Suppressor macrophage treated with lipopolysaccharide for 4 hours (primary cell): ENCODE data around the gene RMND5B.
"Not testable (repeated sequence)": the region's sequence is repeated elsewhere in the genome, so short reads cannot be mapped to it uniquely, and the experiment has no call there.

Experiments used
- DNase-seq: peaks from one replicate; pipeline ENCODE4 v3.0.0-alpha.2; 2020

The RMND5B gene, protein sequence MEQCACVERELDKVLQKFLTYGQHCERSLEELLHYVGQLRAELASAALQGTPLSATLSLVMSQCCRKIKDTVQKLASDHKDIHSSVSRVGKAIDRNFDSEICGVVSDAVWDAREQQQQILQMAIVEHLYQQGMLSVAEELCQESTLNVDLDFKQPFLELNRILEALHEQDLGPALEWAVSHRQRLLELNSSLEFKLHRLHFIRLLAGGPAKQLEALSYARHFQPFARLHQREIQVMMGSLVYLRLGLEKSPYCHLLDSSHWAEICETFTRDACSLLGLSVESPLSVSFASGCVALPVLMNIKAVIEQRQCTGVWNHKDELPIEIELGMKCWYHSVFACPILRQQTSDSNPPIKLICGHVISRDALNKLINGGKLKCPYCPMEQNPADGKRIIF

DNA sequence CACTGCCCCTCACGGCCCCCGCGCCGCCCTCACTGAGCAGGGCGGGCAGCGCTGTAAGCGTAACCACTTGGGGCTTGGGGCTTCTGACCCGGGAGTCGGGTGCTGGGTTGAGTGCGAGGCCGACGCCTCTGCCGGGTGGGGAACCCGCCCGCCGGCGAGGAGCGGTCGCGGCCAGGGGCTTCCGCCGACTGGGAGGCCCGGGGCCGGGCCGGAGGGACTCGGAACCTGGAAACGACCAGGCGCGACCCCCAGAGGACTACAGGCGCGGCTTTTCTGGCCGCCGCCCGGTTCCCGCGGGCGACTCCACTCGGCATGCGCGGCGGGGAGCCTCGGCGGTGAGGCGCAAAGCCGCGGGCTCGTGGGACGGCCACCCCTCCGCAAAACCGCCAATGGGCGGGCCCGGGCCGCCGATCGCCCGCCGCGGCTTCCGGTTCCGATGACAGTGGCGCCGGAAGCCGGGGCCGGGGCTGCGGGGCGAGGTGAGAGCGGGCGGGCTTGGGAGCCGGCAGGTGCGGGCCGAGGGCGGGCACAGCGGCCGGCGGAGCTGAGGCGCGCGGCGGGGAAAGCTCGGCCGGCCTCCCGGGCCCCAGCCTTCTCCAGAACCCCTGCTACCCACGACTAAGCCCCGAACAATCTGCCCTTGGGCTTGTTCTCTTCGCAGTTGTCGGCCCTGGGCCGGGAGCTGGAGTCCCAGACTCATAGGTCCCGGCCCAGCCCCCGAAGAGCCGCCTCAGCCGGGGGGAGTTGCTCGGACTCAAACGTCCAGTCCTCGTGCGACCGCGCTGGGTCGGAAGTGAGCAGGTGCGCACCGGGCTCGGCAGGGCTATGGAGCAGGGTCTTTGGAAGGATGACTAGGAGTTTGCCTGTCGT, at the start of gene RMND5B:
RMND5B (plus strand) TSS at position 439 of the 870 bp plus-strand sequence. CDS start 7,106 bp downstream, outside the sequence.
- peak; percentile 88 for DNase-seq

GRCh38 chr5:178081571-178082243, 49.1 kb upstream of the RMND5B start:
- no peak for DNase-seq

DNA sequence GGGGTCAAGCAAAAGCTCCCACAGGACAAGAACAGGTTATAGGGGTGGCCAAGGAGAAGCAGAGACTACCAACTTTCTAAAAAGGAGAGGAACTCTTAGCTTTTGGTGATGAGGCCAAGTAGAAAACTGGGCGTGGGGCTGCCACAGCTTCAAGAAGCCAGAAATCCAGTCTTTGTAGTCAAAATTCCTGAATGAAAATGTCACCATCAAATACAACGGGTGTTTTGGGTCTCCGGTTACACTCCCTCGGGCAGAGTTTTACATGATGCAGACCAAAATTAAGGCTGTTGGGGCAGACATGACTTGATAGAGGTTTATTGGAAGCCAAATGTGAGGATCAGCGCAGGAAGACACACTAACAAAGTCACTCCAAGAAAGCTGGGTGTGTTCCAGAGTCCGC, 46.9 kb upstream of the RMND5B start:
- no peak for DNase-seq

DNA sequence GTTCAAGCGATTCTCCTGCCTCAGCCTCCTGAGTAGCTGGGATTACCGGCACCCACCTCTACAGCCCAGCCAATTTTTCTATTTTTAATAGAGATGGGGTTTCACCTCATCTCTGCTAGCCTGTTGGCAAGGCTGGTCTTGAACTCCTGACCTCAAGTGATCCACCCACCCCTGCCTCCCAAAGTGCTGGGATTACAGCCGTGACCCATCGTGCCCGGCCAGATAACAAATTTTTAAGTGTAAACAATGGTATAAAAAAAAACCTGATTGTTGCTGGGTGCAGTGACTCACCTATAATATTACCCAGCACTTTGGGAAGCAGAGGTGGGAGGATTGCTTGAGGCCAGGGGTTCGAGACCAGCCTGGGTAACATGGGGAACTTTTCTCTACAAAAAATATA, 45.5 kb upstream of the RMND5B start:
- no peak for DNase-seq

- no peak for DNase-seq
Measured at GRCh38 chr5:178086266-178086665, 44.5 kb upstream of the RMND5B start.

GRCh38 chr5:178087199-178087598, 43.6 kb upstream of the RMND5B start:
- not testable (repeated sequence) for DNase-seq

DNA sequence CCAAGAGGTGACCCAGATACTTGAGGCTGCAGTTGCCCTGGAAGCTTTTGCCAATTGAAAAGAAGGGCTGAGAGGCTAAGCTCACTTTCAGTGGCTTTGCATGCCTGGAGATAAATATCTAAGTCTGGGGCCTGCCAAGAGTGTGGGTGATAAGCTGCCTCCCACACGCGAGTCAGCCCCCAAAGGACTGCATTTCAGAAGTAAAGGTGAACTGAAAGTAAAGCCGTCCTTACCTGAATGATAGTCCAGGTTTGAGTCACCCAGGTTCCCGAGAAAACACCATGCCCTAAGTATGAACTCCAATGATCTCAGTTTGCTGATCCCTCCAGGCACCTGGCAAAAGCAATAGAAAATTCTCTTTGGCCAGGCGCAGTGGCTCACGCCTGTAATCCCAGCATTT, 40.0 kb upstream of the RMND5B start:
- no peak for DNase-seq

- no peak for DNase-seq
Measured at GRCh38 chr5:178093134-178093533, 37.7 kb upstream of the RMND5B start.

DNA sequence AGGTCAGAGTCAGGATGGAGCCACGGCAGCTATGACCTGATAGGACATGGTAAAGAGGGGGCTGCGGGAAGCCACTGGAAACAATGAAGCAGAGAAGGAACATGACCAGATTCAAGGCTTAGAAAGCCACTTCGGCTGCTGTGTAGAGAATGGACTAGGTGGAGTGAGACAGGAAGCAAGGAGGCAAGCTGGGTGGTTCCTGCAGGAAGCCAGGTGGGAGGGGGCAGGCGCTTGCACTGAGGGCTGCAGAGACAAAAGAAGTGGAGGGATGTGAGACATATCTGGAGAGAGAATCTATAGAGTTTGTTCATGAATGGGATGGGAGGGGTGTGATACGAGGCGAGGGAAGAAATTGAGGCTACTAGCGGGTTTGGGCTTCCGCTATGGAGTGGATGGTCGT, 36.5 kb upstream of the RMND5B start:
- DNase-seq: no peak

- DNase-seq: no peak
Measured at GRCh38 chr5:178098685-178099084, 32.1 kb upstream of the RMND5B start.

GRCh38 chr5:178103612-178104011, 27.2 kb upstream of the RMND5B start:
- no peak for DNase-seq

DNA sequence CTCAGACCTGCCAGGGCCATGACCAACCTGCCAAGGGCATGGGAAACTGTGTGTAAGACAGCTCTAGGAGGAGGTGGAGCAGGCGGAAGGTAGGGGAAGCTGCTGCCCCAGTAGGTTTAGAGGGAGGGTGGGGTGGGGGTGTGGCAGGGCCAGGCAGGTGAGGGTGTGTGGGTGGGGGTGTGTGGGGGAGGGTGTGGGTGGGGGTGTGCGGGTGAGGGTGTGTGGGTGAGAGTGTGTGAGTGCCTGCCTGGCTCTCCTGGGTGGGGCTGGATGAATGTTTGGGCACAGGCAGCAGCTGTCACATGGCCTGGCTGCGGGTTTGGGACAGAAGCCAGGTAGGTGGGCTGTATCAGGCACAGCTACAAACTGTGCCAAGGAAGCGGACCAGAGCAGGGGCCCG, 26.3 kb upstream of the RMND5B start:
- DNase-seq: no peak

DNA sequence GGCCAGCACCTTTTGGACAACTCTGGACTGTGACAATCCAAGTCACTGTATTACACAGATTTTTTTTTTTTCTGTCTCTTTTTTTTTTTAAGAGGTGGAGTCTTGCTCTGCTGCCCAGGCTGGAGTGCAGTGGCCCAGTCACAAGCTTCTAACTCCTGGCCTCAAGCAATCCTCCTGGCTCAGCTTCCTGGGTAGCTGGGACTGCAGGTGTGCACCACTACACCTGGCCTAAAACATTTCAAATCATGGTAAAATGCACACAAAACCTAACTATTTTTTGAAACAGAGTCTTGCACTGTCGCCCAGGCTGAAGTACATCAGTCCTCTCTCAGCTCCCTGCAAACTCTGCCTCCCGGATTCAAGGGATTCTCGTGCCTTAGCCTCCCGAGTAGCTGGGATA, 24.7 kb upstream of the RMND5B start:
- DNase-seq: no peak

- no peak for DNase-seq
Measured at GRCh38 chr5:178106556-178107239, 24.1 kb upstream of the RMND5B start.

DNA sequence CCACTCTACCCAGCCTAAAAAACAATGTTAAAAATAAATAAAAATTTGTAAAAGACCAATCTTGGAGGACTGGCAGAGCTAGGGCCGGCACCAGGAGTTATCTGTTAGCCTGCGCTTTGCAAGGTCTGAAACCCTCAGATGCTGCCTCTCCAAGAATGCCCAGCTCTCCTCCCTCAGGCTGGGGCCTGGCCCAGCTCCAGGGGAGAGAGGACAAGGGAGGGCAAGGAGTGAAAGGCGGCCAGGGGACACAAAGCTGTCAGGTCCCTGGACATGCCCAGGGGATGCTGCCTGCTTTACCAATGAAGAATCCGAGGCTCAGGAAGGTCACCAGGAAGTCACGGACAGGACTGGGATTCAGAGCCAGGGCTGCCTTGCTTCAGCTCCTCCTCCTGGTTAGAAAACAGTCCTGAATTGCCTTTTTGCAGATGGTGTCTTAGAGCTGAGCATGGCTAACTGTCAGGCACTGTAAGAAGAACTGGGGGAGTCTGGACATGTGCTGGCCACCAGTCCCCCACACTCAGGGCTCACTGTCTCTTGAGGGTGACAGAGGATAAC, 23.0 kb upstream of the RMND5B start:
- no peak for DNase-seq

GRCh38 chr5:178108446-178108845, 22.4 kb upstream of the RMND5B start:
- DNase-seq: no peak

- peak; percentile 37 for DNase-seq
Measured at GRCh38 chr5:178108966-178109365, 21.8 kb upstream of the RMND5B start.

- no peak for DNase-seq
Measured at GRCh38 chr5:178110511-178110910, 20.3 kb upstream of the RMND5B start.

- peak; percentile 25 for DNase-seq
Measured at GRCh38 chr5:178111925-178112324, 18.9 kb upstream of the RMND5B start.

- no peak for DNase-seq
Measured at GRCh38 chr5:178112545-178112944, 18.3 kb upstream of the RMND5B start.

- DNase-seq: peak; percentile 77
Measured at GRCh38 chr5:178113141-178113787, 17.6 kb upstream of the RMND5B start, which contains the start of gene N4BP3. TSS of gene N4BP3 (plus strand) at chr5:178113532. CDS start at chr5:178119584, 6,052 bp downstream.

DNA sequence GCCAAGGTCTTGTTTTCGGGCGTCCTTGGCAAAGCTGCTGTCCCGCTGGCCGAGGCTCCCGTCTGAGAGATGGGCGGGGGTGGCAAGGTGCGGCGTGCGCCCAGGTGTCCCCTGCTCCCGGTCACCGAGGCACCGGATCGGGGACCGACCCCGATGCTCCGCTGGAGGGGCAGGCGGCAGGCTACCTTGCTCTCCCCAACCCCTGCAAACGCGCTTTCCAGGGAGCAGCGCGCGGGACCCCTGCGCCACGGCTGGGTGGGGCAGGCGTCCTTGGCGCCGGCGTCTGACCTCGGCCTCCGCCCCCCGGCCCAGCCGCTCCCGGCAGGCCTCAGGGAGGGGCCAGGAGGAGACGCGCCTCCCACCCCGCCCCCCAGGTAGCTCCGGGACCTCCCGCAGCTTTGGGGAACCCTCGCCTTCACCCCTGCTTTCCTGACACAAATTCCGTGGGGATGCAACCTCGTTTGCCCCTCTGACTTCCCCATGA, 16.9 kb upstream of the RMND5B start:
- no peak for DNase-seq
